Measurements from ENCODE around the gene MEX3A. TPM values are rescaled to one million over a fixed set of nuclear protein-coding genes. Genes with fewer than 3 reads are reported as not detected.
"Not testable (repeated sequence)": the region's sequence is repeated elsewhere in the genome, so short reads cannot be mapped to it uniquely, and the experiment has no call there.

The MEX3A gene
- total RNA-seq, 4 donors from 2014 or later: under 0.01 to 1.2 (median 0.43) TPM

- H3K27me3 ChIP-seq: no peaks in the 10 kb centered on the region
- peaks cover 0 to 19% (median 3%) of the 10 kb centered on the region in 4 donors for H3K4me1 ChIP-seq
- H3K36me3 ChIP-seq: no peaks in the 10 kb centered on the region
- DNase-seq (ENCODE audit: low spot score in 2 of 2): no peak
- TF ChIP-seq POLR2A (IDR thresholded peaks at IDR 0.05): no peak
- no peak for TF ChIP-seq CTCF (IDR thresholded peaks at IDR 0.05)
- TF ChIP-seq EP300 (IDR thresholded peaks at IDR 0.05): no peak
- WGBS, 2 donors: 0 to 32% methylated on average over 1 of the region's 1 CpG
- H3K27ac ChIP-seq: no peak overlapping the region
- no peaks in the 10 kb centered on the region for H3K9me3 ChIP-seq
- H3K4me3 ChIP-seq: no peak overlapping the region
Observed at GRCh38 chr1:156073110-156073687, 9.1 kb downstream of the MEX3A start.

- peaks cover 0 to 19% (median 3%) of the 10 kb centered on the region in 4 donors for H3K4me1 ChIP-seq
- 59% methylated on average over 6 of the region's 6 CpGs for WGBS, 2 donors
- no peak for DNase-seq (ENCODE audit: low spot score in 2 of 2)
- no peak overlapping the region for H3K27ac ChIP-seq
- H3K4me3 ChIP-seq: no peak overlapping the region
- H3K36me3 ChIP-seq: no peaks in the 10 kb centered on the region
- no peaks in the 10 kb centered on the region for H3K27me3 ChIP-seq
- no peak for TF ChIP-seq EP300 (IDR thresholded peaks at IDR 0.05)
- no peak for TF ChIP-seq CTCF (IDR thresholded peaks at IDR 0.05)
- TF ChIP-seq POLR2A (IDR thresholded peaks at IDR 0.05): no peak
- H3K9me3 ChIP-seq: no peaks in the 10 kb centered on the region
Observed at GRCh38 chr1:156072251-156072650, 10.0 kb downstream of the MEX3A start.

GRCh38 chr1:156071332-156071816, 10.9 kb downstream of the MEX3A start:
- H3K9me3 ChIP-seq; H3K27me3 ChIP-seq; H3K27ac ChIP-seq; DNase-seq (ENCODE audit: low spot score in 2 of 2); H3K36me3 ChIP-seq; H3K4me3 ChIP-seq: not testable (repeated sequence)
- 82 to 85% methylated on average over 7 of the region's 7 CpGs for whole genome bisulfite sequencing, 2 donors
- H3K4me1 ChIP-seq: peaks cover 0 to 20% (median 3%) of the 10 kb centered on the region in 4 donors

GRCh38 chr1:156070548-156070947, 11.7 kb downstream of the MEX3A start:
- Histone ChIP-seq H3K4me1 (peaks cover 0 to 14% (median under 1%) of the 10 kb centered on the region in 4 donors), H3K4me3 (no peak overlapping the region), H3K27ac (no peak overlapping the region), H3K36me3 (no peaks in the 10 kb centered on the region), H3K9me3 (no peaks in the 10 kb centered on the region), H3K27me3 (no peaks in the 10 kb centered on the region)
- TF ChIP-seq EP300 (IDR thresholded peaks at IDR 0.05) (no peak), CTCF (IDR thresholded peaks at IDR 0.05) (no peak), POLR2A (IDR thresholded peaks at IDR 0.05) (no peak)
- WGBS, 2 donors: 26 to 43% methylated on average over 4 of the region's 4 CpGs
- DNase-seq (ENCODE audit: low spot score in 2 of 2): no peak

GRCh38 chr1:156069490-156070455, 12.5 kb downstream of the MEX3A start:
- TF ChIP-seq POLR2A (IDR thresholded peaks at IDR 0.05) (no peak), CTCF (IDR thresholded peaks at IDR 0.05) (no peak), EP300 (IDR thresholded peaks at IDR 0.05) (no peak)
- DNase-seq (ENCODE audit: low spot score in 2 of 2): no peak
- H3K9me3 ChIP-seq: no peaks in the 10 kb centered on the region
- H3K27me3 ChIP-seq: no peaks in the 10 kb centered on the region
- H3K36me3 ChIP-seq: no peaks in the 10 kb centered on the region
- H3K4me3 ChIP-seq: no peak overlapping the region
- WGBS, 2 donors: 59 to 68% methylated on average over 3 of the region's 3 CpGs
- peaks cover 0 to 7% (median 0%) of the 10 kb centered on the region in 4 donors for H3K4me1 ChIP-seq
- no peak overlapping the region for H3K27ac ChIP-seq

Data from tibial nerve (tissue), 4 donors.